GM12864 (cell line): Measurements from ENCODE around the gene WASF2.

Source experiments
- DNase-seq: peaks from one replicate; pipeline ENCODE4 v3.0.0-alpha.2; 2011; ENCODE audit warnings: low read depth
- H3K4me3 ChIP-seq: 2 replicates; pipeline ENCODE4 v1.5.1; 2011; ENCODE audit warnings: mild to moderate bottlenecking, low read depth, low read length, control low read depth
- TF ChIP-seq, protein P1 (sequence below): IDR thresholded peaks from 2 replicates; pipeline ENCODE4 v1.5.1; 2011; ENCODE audit warnings: low read depth, mild to moderate bottlenecking, moderate library complexity, low read length, control low read depth, inconsistent platforms; ENCODE audit errors: missing control alignments

The WASF2 gene

GRCh38 chr1:27526569-27527222, 36.7 kb upstream of the WASF2 start:
- TF ChIP-seq, protein P1, sequence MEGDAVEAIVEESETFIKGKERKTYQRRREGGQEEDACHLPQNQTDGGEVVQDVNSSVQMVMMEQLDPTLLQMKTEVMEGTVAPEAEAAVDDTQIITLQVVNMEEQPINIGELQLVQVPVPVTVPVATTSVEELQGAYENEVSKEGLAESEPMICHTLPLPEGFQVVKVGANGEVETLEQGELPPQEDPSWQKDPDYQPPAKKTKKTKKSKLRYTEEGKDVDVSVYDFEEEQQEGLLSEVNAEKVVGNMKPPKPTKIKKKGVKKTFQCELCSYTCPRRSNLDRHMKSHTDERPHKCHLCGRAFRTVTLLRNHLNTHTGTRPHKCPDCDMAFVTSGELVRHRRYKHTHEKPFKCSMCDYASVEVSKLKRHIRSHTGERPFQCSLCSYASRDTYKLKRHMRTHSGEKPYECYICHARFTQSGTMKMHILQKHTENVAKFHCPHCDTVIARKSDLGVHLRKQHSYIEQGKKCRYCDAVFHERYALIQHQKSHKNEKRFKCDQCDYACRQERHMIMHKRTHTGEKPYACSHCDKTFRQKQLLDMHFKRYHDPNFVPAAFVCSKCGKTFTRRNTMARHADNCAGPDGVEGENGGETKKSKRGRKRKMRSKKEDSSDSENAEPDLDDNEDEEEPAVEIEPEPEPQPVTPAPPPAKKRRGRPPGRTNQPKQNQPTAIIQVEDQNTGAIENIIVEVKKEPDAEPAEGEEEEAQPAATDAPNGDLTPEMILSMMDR, result no peak
- no peak for DNase-seq
- H3K4me3 ChIP-seq, result no peak overlapping the region

DNA sequence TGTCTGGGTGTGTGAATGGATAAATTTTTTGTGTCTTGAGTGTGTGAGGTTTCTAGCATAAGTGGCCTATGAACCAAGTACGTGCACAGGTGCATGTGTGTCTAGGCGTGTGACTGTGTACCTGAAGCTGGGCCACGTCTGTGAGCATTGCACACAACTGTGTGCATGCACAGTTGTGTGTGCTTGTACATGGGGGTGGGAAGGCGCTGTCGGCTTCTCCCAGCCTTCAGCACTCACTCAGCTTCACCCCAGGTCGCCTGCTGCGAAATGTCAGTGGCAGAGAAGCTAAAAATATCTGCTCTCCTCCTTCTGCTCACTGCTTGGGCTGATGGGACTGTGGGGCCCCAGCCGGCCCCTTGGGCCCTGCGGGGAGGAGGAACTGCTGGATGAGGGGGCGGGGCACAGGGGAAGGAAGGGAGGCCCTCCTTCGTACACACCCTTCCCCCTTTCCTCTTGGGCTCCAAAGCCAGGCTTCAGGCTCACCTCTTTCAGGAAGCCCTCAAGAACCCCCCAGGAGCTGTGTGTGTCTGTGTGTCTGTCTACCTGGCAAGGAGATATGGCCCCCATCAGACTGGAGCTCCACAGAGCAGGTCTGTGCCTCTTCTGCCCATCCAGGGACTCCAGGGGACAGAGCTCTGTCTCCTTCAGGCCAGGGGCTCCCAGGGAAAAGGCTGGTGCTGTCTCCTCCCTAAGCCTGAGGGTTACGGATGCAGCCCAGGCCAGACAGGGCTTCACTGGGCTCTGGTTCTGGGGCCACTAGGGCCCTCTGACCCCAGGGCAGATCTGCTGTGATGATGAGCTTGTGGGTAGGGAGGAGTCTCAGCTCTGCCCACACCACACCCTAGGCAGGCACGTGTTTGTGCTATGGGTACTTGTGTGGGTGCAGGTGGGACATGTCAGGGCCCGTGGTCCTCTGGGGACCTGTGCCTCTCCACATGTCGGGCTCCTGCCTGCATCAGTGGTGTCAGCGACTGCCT, 35.6 kb upstream of the WASF2 start:
- peak; percentile 27 for DNase-seq
- H3K4me3 ChIP-seq, result peak overlapping the region; percentile 12
- TF ChIP-seq, protein P1, result no peak

DNA sequence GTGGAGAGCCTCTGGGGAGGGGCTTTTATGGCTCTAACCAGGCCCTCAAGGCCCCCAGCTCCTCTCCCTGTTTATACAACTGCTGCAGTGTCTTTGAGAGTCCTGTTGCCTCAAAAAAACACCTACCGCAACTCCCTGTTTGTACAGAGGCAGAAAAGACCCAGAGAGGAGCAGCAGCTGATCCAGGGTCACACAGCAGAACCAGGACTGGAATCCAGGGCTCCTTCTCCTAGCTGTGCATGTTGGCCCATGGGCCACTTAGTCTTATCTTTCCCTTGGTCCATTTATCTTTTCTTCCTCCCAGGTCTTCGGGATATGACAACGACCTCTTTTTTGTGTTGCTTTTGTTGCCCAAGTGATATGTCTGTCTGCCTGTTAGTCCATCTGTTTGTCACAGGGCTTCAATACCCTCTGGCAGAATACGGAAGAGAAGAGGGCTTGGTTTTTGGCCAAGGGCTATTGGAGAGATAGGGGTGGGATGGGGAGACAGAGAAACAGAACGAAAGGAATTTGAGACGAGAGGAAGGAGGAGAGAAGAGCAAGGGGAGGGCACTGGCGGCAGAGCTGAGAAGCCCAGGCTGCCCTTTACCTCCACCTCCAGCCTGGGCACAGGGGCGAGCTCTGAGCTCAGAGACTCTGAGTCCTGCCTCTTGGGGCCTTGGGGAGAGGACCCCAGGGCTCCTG, 33.5 kb upstream of the WASF2 start:
- no peak for DNase-seq
- H3K4me3 ChIP-seq, result no peak overlapping the region
- TF ChIP-seq, protein P1, result no peak

- H3K4me3 ChIP-seq, result no peak overlapping the region
- TF ChIP-seq, protein P1, result peak; percentile 11
- no peak for DNase-seq
Measured at GRCh38 chr1:27522432-27523336, 32.7 kb upstream of the WASF2 start.

- TF ChIP-seq, protein P1, result no peak
- no peak overlapping the region for H3K4me3 ChIP-seq
- no peak for DNase-seq
Measured at GRCh38 chr1:27521861-27522431, 32.0 kb upstream of the WASF2 start.

DNA sequence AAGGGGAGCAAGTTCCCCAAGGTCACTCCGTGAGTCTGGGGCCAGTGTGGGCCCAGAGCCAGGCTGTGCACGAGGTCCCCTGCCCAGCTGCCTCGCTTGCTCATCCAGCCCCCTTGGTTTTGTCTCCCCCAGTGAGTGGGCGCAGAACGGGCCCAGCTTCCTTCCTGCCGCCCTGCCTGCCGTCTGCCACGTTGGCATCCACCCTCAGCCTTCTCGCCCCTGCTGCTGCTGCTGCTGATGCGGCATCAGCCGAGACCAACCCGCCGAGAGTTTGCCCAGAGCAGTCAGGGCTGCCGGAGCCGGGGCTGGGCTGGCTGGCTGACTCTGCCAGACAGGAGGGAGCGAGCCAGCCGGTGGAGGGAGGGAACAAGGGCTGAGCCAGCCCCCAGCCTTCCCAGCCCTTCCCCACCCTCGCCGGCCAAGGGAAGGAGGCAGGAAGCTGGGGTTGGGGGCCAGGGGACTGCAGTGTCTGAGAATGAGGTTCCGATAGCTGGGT, 31.4 kb upstream of the WASF2 start:
- no peak overlapping the region for H3K4me3 ChIP-seq
- TF ChIP-seq, protein P1, result no peak
- DNase-seq, result no peak
